H1 (cell line): ENCODE measurements around the gene KIF26B.

Source experiments
- CEBPB ChIP-seq: IDR thresholded peaks from 2 replicates; pipeline ENCODE4 v1.6.1; 2012; ENCODE audit warnings: low read depth, low read length
- SIN3A ChIP-seq, 2 experiments: IDR thresholded peaks in 1 of 2; conservative IDR thresholded peaks in 1 of 2; 2 replicates each; pipeline ENCODE4 v1.6.1; 2011 to 2012; ENCODE audit warnings: low read length in 2 of 2, improper control_type of control experiment in 1 of 2, low read depth in 1 of 2, mild to moderate bottlenecking in 1 of 2
- SP1 ChIP-seq: IDR thresholded peaks from 2 replicates; pipeline ENCODE4 v1.6.1; 2011; ENCODE audit warnings: low read depth, low read length
- TAF1 ChIP-seq: IDR thresholded peaks from 2 replicates; pipeline ENCODE4 v1.6.1; 2011; ENCODE audit warnings: mild to moderate bottlenecking, low read depth, low read length
- YY1 ChIP-seq: IDR thresholded peaks from 2 replicates; pipeline ENCODE4 v1.6.1; 2011; ENCODE audit warnings: low read depth, mild to moderate bottlenecking, low read length
- TF ChIP-seq, protein P1 (sequence below), 3 experiments: IDR thresholded peaks; 1 replicate in 2 of 3; 2 replicates in 1 of 3; pipeline versions ENCODE4 v1.5.1 to v1.6.1; 2011; ENCODE audit warnings: low read length in 3 of 3, mild to moderate bottlenecking in 3 of 3, inconsistent platforms in 2 of 3, low read depth in 1 of 3, moderate library complexity in 1 of 3; ENCODE audit not compliant: insufficient read depth in 1 of 3; ENCODE audit errors: control extremely low read depth in 1 of 3
- TF ChIP-seq, protein P2 (sequence below): IDR thresholded peaks from 2 replicates; pipeline ENCODE4 v1.6.1; 2011; ENCODE audit warnings: low read depth, mild to moderate bottlenecking, low read length; ENCODE audit not compliant: insufficient read depth

DNA sequence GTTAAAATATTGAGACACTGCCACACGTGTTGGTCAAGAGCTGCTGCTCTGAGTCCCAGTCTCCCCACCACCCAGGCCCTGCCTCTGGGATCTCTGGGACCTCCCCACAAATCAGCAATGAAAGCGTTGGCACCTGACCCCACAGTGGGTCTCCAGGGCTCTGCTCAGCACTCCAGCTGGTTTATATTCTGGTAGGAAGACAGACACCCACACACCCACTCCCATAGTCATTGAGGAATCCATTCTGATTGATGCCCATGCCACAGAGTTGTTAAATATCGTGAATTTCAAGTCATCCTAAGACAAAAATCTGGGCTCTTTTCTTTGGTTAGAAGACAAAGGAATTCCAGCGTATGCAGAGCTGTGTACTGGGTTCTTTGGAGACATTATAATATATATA is 91.6 kb downstream of the KIF26B start:
- TF ChIP-seq YY1 (no peak), SP1 (no peak), SIN3A (conservative IDR thresholded peaks at IDR 0.05 in 1 of 2, IDR thresholded peaks at IDR 0.05 in 1 of 2; ENCODE audit: low read depth in 1 of 2, low read length in 2 of 2) (no peak), TAF1 (no peak), CEBPB (no peak)
- TF ChIP-seq, protein P1, sequence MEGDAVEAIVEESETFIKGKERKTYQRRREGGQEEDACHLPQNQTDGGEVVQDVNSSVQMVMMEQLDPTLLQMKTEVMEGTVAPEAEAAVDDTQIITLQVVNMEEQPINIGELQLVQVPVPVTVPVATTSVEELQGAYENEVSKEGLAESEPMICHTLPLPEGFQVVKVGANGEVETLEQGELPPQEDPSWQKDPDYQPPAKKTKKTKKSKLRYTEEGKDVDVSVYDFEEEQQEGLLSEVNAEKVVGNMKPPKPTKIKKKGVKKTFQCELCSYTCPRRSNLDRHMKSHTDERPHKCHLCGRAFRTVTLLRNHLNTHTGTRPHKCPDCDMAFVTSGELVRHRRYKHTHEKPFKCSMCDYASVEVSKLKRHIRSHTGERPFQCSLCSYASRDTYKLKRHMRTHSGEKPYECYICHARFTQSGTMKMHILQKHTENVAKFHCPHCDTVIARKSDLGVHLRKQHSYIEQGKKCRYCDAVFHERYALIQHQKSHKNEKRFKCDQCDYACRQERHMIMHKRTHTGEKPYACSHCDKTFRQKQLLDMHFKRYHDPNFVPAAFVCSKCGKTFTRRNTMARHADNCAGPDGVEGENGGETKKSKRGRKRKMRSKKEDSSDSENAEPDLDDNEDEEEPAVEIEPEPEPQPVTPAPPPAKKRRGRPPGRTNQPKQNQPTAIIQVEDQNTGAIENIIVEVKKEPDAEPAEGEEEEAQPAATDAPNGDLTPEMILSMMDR (IDR thresholded peaks at IDR 0.05; ENCODE audit: control extremely low read depth in 1 of 3, insufficient read depth in 1 of 3, low read depth in 1 of 3, low read length in 3 of 3) = no peak
- TF ChIP-seq, protein P2, sequence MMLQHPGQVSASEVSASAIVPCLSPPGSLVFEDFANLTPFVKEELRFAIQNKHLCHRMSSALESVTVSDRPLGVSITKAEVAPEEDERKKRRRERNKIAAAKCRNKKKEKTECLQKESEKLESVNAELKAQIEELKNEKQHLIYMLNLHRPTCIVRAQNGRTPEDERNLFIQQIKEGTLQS = no peak
